GM18508 (cell line): ENCODE measurements around the gene FGF13.

Source experiments
- ATAC-seq: cut with Tn5 transposase; IDR thresholded peaks from one replicate; pipeline ENCODE4 v1.9.1; 2021; ENCODE audit warnings: moderate number of reproducible peaks; ENCODE audit not compliant: insufficient read depth, unreplicated experiment

FGF13 gene

DNA sequence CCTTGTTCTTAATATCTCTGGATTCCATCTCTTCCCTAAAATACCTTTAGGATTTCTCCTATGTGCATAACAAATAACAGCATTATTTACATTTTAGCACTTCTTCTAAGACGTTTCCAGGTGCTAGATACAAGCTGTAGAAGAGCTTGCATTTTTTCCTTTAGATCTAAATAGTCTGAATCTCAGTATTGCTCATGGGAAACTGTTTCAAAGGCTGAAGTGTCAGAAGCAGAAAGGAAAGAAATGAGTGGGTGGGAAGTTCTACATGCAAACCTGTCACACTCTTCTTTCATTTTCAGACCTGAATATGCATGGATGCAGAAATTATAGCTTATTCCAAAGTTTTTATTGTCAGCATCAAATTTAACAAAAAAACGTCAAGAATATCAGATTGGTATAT lies 41.8 kb downstream of the FGF13 start:
- no peak for ATAC-seq

DNA sequence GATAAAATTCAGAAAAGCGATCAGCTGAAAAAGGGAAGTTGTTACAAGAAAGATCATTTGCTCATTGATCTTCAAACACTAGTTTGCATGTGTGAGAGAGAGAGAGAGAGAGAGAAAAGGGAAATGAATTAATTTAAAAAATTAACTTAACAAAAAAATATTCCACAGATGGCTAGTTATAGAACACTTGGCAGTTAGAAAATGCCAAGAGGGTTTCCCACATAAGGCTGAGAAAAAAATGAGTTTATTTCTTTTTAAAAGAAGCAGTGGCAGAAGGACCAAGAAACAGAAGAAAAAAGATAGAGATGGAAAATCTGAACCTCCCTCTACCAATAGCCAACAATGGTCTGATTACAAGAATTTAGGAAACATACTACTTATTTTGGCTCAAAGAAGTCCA lies 47.1 kb downstream of the FGF13 start:
- ATAC-seq = no peak

DNA sequence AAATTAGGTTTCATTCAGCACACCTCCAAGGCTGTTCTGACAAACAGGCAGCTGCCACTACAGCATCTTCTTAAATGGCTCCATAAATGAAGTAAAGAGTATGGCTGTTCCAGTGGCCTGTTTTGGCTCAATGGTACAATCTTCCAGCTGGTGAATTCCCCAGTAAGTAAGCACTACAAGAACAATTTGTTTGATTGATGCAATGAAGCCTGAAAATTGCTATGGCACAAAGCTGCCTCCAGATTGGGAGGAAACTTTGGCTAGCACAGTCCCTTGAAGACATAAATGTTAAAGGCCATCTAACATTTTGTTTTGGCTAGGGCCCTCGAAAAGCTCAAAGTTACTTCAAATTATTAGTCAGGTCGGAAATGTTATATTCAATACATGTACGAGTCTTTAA lies 47.5 kb downstream of the FGF13 start:
- ATAC-seq = no peak

DNA sequence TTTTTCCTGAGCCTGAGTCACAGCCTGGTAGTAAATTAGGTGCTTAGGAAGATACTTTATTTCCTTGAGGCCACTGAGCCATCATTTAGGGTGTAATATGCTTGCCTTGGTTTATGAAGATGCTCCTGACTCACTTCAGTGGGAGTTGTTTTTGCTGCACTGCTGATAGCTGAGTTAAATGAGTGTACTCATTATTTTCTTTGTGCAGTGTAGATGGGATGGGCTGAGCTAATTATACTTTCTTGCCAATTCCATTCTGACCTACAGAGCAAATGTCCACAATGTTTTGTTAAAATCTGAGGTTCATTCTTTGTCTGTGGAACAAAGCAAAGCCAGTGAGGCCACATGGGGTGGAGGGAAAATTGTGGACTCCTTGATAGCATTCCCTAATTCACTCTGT lies 60.0 kb downstream of the FGF13 start:
- ATAC-seq = no peak

DNA sequence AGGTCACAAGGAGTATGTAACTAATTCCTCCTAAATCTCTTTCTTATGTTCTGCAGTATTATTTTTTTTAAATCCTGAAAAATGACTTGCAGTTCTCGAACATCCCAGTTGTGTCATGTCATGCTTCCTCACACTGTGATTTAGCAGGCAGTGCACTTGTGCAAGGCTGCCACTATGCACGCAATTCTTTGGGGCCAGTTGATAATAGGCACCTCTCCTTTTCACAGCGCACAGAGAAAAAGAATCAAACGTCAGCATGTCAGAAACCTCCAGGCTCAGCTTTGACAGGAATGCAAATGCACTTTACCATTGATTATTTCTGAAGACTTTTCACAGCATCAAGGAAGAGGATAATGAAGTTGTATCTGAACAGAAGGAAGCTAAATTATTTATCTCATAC lies 62.9 kb downstream of the FGF13 start:
- no peak for ATAC-seq

DNA sequence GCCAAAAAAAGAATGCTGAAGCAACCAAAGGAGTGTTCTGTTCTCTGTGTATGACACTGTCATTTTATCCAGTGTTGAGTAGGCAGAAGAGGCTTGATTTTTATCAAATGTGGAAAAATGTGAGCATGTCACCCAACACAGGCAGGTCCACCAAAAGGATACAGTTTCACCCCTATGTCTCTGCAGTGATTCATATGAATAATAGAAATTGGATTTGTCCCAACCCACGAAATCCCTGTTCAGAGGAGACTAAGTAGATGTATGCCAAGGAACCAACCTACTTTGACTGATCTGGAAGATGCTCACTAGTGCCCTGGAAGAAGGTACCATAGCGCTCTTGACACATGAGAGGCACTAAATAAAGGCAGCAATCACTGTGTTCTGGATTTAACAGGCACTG lies 72.5 kb downstream of the FGF13 start:
- no peak for ATAC-seq
